ENCODE results near the gene AGO3. TPM values are rescaled to one million over a fixed set of nuclear protein-coding genes. Genes with fewer than 3 reads are reported as not detected.

Gene AGO3
- 9.4 and 11.6 TPM in 2 replicates for total RNA-seq

GRCh38 chr1:35930593-35931445 is at the start of gene AGO3:
Gene AGO3, plus strand, starts transcription at chr1:35931105. Its CDS starts 322 bp downstream, at chr1:35931427.

GRCh38 chr1:35882945-35883634 is 47.8 kb upstream of the AGO3 start, which contains the start of gene AGO1:
Gene AGO1, plus strand, starts transcription at chr1:35883209. Its CDS starts 213 bp downstream, at chr1:35883422.

GRCh38 chr1:36083635-36084496 is 153.0 kb downstream of the AGO3 start, which contains the start of gene TEKT2:
Gene TEKT2, plus strand, starts transcription at chr1:36084094. Its CDS starts 828 bp downstream, at chr1:36084922.

GRCh38 chr1:36088577-36089392 is 157.9 kb downstream of the AGO3 start, which contains the start of gene ADPRS:
Gene ADPRS, plus strand, starts transcription at chr1:36088892. Its CDS starts 13 bp downstream, at chr1:36088905.

Other genes starting within 250 kb of the AGO3 start
- 16.1 and 20.7 TPM in 2 replicates for gene C1orf216, start 212.2 kb upstream of the AGO3 start, total RNA-seq
- 3.1 and 58.1 TPM in 2 replicates for gene CLSPN, start 161.1 kb upstream of the AGO3 start, total RNA-seq
- gene AGO4, start 123.1 kb upstream of the AGO3 start, total RNA-seq = 9.6 and 13.2 TPM in 2 replicates
- gene AGO1, start 47.9 kb upstream of the AGO3 start, total RNA-seq = 8.2 and 15.9 TPM in 2 replicates
- gene TEKT2, start 153.0 kb downstream of the AGO3 start, total RNA-seq = 0.28 TPM in 1 of 2 replicates, not detected in the other
- 38.7 and 39.7 TPM in 2 replicates for gene ADPRS, start 157.8 kb downstream of the AGO3 start, total RNA-seq
- 0.58 and 2.0 TPM in 2 replicates for gene COL8A2, start 194.1 kb downstream of the AGO3 start, total RNA-seq
- gene TRAPPC3, start 218.4 kb downstream of the AGO3 start, total RNA-seq = 103 and 114 TPM in 2 replicates
- 62.0 and 90.5 TPM in 2 replicates for gene MAP7D1, start 225.1 kb downstream of the AGO3 start, total RNA-seq

Measured in regular cardiac myocyte (primary cell).